Mucosa of rectum (tissue), 2 donors: ENCODE results near the gene GABRG3.

Source experiments
- H3K27ac ChIP-seq, 2 donors: one replicate each; pipeline ENCODE4 v1.7.0; 2013; ENCODE audit warnings: inconsistent platforms in 2 of 2, low read depth in 2 of 2, low read length in 2 of 2
- H3K27me3 ChIP-seq, 2 donors: one replicate each; pipeline ENCODE4 v1.7.0; 2013; ENCODE audit warnings: low read length in 2 of 2; ENCODE audit not compliant: control insufficient read depth in 2 of 2, insufficient read depth in 2 of 2
- H3K36me3 ChIP-seq, 2 donors: one replicate each; pipeline ENCODE4 v1.7.0; 2013; ENCODE audit warnings: low read length in 2 of 2; ENCODE audit not compliant: control insufficient read depth in 2 of 2, insufficient read depth in 2 of 2
- H3K4me1 ChIP-seq, 2 donors: one replicate each; pipeline ENCODE4 v1.7.0; 2013; ENCODE audit warnings: low read length in 2 of 2, mild to moderate bottlenecking in 1 of 2; ENCODE audit not compliant: control insufficient read depth in 2 of 2, insufficient read depth in 2 of 2
- H3K4me3 ChIP-seq, 2 donors: one replicate each; pipeline ENCODE4 v1.7.0; 2013; ENCODE audit warnings: low read length in 2 of 2
- H3K9ac ChIP-seq, 2 donors: one replicate each; pipeline ENCODE4 v1.7.0; 2013; ENCODE audit warnings: low read length in 2 of 2, low read depth in 1 of 2, mild to moderate bottlenecking in 1 of 2
- H3K9me3 ChIP-seq, 2 donors: one replicate each; pipeline ENCODE4 v1.7.0; 2013; ENCODE audit warnings: low read length in 2 of 2; ENCODE audit not compliant: control insufficient read depth in 2 of 2
- donor health status: healthy.
- donor health status: Normal muscosa, but diverticular disease.

Gene GABRG3

GRCh38 chr15:26970712-26971210 lies at the start of gene GABRG3:
Gene GABRG3, plus strand, starts transcription at chr15:26971181.
- H3K27ac ChIP-seq = no peak within 1 kb of the TSS
- H3K4me3 ChIP-seq = no peak within 1 kb of the TSS
- H3K27me3 ChIP-seq = no peaks in the 10 kb centered on the region
- H3K9me3 ChIP-seq = no peaks in the 10 kb centered on the region
- H3K4me1 ChIP-seq = no peaks in the 10 kb centered on the region
- H3K9ac ChIP-seq = no peak within 1 kb of the TSS
- no peaks in the 10 kb centered on the region for H3K36me3 ChIP-seq

- Histone ChIP-seq H3K9ac (no peak overlapping the region), H3K4me3 (no peak overlapping the region), H3K4me1 (no peaks in the 10 kb centered on the region), H3K9me3 (peaks cover 0 to 2% of the 10 kb centered on the region in 2 donors), H3K27ac (no peak overlapping the region), H3K27me3 (no peaks in the 10 kb centered on the region), H3K36me3 (no peaks in the 10 kb centered on the region)
Observed at GRCh38 chr15:26921433-26921832, 49.5 kb upstream of the GABRG3 start.

GRCh38 chr15:26926081-26926480 lies 44.9 kb upstream of the GABRG3 start:
- Histone ChIP-seq H3K27ac (no peak overlapping the region), H3K27me3 (no peaks in the 10 kb centered on the region), H3K4me1 (no peaks in the 10 kb centered on the region), H3K9me3 (peaks cover 0 to 3% of the 10 kb centered on the region in 2 donors), H3K4me3 (no peak overlapping the region), H3K9ac (no peak overlapping the region), H3K36me3 (no peaks in the 10 kb centered on the region)

- H3K4me1 ChIP-seq = no peaks in the 10 kb centered on the region
- H3K4me3 ChIP-seq = no peak overlapping the region
- no peak overlapping the region for H3K27ac ChIP-seq
- H3K36me3 ChIP-seq = no peaks in the 10 kb centered on the region
- H3K9ac ChIP-seq = no peak overlapping the region
- no peaks in the 10 kb centered on the region for H3K27me3 ChIP-seq
- H3K9me3 ChIP-seq = peaks cover 0 to 3% of the 10 kb centered on the region in 2 donors
Observed at GRCh38 chr15:26928051-26928450, 42.9 kb upstream of the GABRG3 start.

GRCh38 chr15:26929588-26929987 lies 41.4 kb upstream of the GABRG3 start:
- H3K36me3 ChIP-seq = no peaks in the 10 kb centered on the region
- no peak overlapping the region for H3K27ac ChIP-seq
- H3K9ac ChIP-seq = no peak overlapping the region
- no peaks in the 10 kb centered on the region for H3K27me3 ChIP-seq
- H3K4me1 ChIP-seq = no peaks in the 10 kb centered on the region
- H3K9me3 ChIP-seq = peaks cover 0 to 3% of the 10 kb centered on the region in 2 donors
- no peak overlapping the region for H3K4me3 ChIP-seq

GRCh38 chr15:26934848-26935247 lies 36.1 kb upstream of the GABRG3 start:
- Histone ChIP-seq H3K27ac (no peak overlapping the region), H3K27me3 (no peaks in the 10 kb centered on the region), H3K9me3 (peaks cover 0 to 3% of the 10 kb centered on the region in 2 donors), H3K4me1 (no peaks in the 10 kb centered on the region), H3K36me3 (no peaks in the 10 kb centered on the region), H3K4me3 (no peak overlapping the region), H3K9ac (no peak overlapping the region)

- Histone ChIP-seq H3K4me3 (no peak overlapping the region), H3K36me3 (no peaks in the 10 kb centered on the region), H3K9me3 (peaks cover 0 to 3% of the 10 kb centered on the region in 2 donors), H3K27me3 (no peaks in the 10 kb centered on the region), H3K4me1 (no peaks in the 10 kb centered on the region), H3K27ac (no peak overlapping the region), H3K9ac (no peak overlapping the region)
Observed at GRCh38 chr15:26935322-26935721, 35.7 kb upstream of the GABRG3 start.

GRCh38 chr15:26936502-26936901 lies 34.5 kb upstream of the GABRG3 start:
- Histone ChIP-seq H3K27ac (no peak overlapping the region), H3K4me1 (no peaks in the 10 kb centered on the region), H3K27me3 (no peaks in the 10 kb centered on the region), H3K36me3 (no peaks in the 10 kb centered on the region), H3K4me3 (no peak overlapping the region), H3K9ac (no peak overlapping the region), H3K9me3 (peaks cover 0 to 3% of the 10 kb centered on the region in 2 donors)

GRCh38 chr15:26937134-26937533 lies 33.8 kb upstream of the GABRG3 start:
- H3K9me3 ChIP-seq = peaks cover 0 to 3% of the 10 kb centered on the region in 2 donors
- H3K4me3 ChIP-seq = no peak overlapping the region
- H3K36me3 ChIP-seq = no peaks in the 10 kb centered on the region
- H3K27ac ChIP-seq = no peak overlapping the region
- no peak overlapping the region for H3K9ac ChIP-seq
- H3K27me3 ChIP-seq = no peaks in the 10 kb centered on the region
- no peaks in the 10 kb centered on the region for H3K4me1 ChIP-seq

GRCh38 chr15:26939398-26939797 lies 31.6 kb upstream of the GABRG3 start:
- Histone ChIP-seq H3K4me1 (no peaks in the 10 kb centered on the region), H3K9me3 (peaks cover 0 to 3% of the 10 kb centered on the region in 2 donors)

GRCh38 chr15:26941489-26941888 lies 29.5 kb upstream of the GABRG3 start:
- H3K9me3 ChIP-seq = peaks cover 0 to 3% of the 10 kb centered on the region in 2 donors
- H3K36me3 ChIP-seq = no peaks in the 10 kb centered on the region
- no peaks in the 10 kb centered on the region for H3K4me1 ChIP-seq
- no peak overlapping the region for H3K4me3 ChIP-seq
- H3K27ac ChIP-seq = no peak overlapping the region
- H3K27me3 ChIP-seq = no peaks in the 10 kb centered on the region
- no peak overlapping the region for H3K9ac ChIP-seq

More at GRCh38 chr15:26939398-26939797, 31.6 kb upstream of the GABRG3 start:
- no peak overlapping the region for H3K4me3 ChIP-seq
- H3K27ac ChIP-seq = no peak overlapping the region
- no peaks in the 10 kb centered on the region for H3K27me3 ChIP-seq
- H3K36me3 ChIP-seq = no peaks in the 10 kb centered on the region
- H3K9ac ChIP-seq = no peak overlapping the region
